ENCODE data around the gene LGR6.

LGR6 gene

DNA sequence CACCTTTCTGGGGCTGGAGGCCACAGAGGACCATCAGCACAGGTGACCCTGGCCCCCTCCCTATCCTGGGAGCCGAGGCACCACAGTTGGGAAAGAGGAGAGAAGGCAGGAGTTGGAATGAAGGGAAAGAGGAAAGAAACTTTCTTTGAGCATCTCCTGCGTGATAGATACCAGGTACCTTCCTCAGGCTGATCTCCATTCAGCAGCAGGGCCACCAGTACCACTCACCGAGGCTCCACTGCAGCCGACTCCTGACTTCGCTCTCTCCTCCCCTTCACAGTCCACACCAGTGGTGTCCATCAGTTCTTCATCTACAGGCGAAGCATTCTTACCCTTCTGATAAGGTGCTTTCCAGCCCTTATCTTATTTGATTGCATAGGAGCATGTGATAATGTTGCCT is 55.3 kb downstream of the LGR6 start:
- no peaks in the 10 kb centered on the region for H3F3A ChIP-seq (ENCODE audit: insufficient read depth, low read length)
- H3K4me1 ChIP-seq (ENCODE audit: low read length): no peaks in the 10 kb centered on the region
- no peak for DNase-seq
- no peak overlapping the region for H3K4me2 ChIP-seq (ENCODE audit: low read depth, low read length)
- TF ChIP-seq, protein P1, sequence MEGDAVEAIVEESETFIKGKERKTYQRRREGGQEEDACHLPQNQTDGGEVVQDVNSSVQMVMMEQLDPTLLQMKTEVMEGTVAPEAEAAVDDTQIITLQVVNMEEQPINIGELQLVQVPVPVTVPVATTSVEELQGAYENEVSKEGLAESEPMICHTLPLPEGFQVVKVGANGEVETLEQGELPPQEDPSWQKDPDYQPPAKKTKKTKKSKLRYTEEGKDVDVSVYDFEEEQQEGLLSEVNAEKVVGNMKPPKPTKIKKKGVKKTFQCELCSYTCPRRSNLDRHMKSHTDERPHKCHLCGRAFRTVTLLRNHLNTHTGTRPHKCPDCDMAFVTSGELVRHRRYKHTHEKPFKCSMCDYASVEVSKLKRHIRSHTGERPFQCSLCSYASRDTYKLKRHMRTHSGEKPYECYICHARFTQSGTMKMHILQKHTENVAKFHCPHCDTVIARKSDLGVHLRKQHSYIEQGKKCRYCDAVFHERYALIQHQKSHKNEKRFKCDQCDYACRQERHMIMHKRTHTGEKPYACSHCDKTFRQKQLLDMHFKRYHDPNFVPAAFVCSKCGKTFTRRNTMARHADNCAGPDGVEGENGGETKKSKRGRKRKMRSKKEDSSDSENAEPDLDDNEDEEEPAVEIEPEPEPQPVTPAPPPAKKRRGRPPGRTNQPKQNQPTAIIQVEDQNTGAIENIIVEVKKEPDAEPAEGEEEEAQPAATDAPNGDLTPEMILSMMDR (IDR thresholded peaks at IDR 0.05; ENCODE audit: low read length): no peak
- TF ChIP-seq EZH2phosphoT487 (IDR thresholded peaks at IDR 0.05; ENCODE audit: low read length) (no peak), EZH2 (optimal IDR thresholded peaks at IDR 0.05; ENCODE audit: low read depth, low read length) (no peak)
- no peaks in the 10 kb centered on the region for H3K79me2 ChIP-seq (ENCODE audit: low read length)
- H4K20me1 ChIP-seq (ENCODE audit: insufficient read depth, low read length): no peaks in the 10 kb centered on the region
- H3K36me3 ChIP-seq (replicated peaks; ENCODE audit: insufficient read depth, low read length): no peaks in the 10 kb centered on the region
- peaks cover 28% of the 10 kb centered on the region for H3K27me3 ChIP-seq (replicated peaks; ENCODE audit: insufficient read depth, low read length)
- H3K9ac ChIP-seq (ENCODE audit: low read length): no peak overlapping the region
- no peaks in the 10 kb centered on the region for H3K9me3 ChIP-seq (replicated peaks; ENCODE audit: insufficient read depth, low read length)
- H2AFZ ChIP-seq (ENCODE audit: low read length): no peak overlapping the region
- H3K27ac ChIP-seq (ENCODE audit: low read length): no peak overlapping the region
- no peaks in the 10 kb centered on the region for H3K9me2 ChIP-seq (replicated peaks; ENCODE audit: insufficient read depth, low read length)
- no peak overlapping the region for H3K4me3 ChIP-seq (ENCODE audit: low read length)

- Histone ChIP-seq H3K27ac (ENCODE audit: low read length) (no peak overlapping the region), H3K4me1 (ENCODE audit: low read length) (0 out of 2 replicates have a peak, but pooled peaks cover 1% of the 10 kb centered on the region), H3F3A (ENCODE audit: insufficient read depth, low read length) (no peaks in the 10 kb centered on the region), H2AFZ (ENCODE audit: low read length) (no peak overlapping the region), H3K9me3 (replicated peaks; ENCODE audit: insufficient read depth, low read length) (no peaks in the 10 kb centered on the region), H3K4me2 (ENCODE audit: low read depth, low read length) (no peak overlapping the region), H3K9me2 (replicated peaks; ENCODE audit: insufficient read depth, low read length) (no peaks in the 10 kb centered on the region), H3K9ac (ENCODE audit: low read length) (no peak overlapping the region), H4K20me1 (ENCODE audit: insufficient read depth, low read length) (no peaks in the 10 kb centered on the region), H3K36me3 (replicated peaks; ENCODE audit: insufficient read depth, low read length) (no peaks in the 10 kb centered on the region), H3K79me2 (ENCODE audit: low read length) (no peaks in the 10 kb centered on the region), H3K27me3 (replicated peaks; ENCODE audit: insufficient read depth, low read length) (peaks cover 26% of the 10 kb centered on the region), H3K4me3 (ENCODE audit: low read length) (no peak overlapping the region)
- TF ChIP-seq, protein P1 (IDR thresholded peaks at IDR 0.05; ENCODE audit: low read length): no peak
- no peak for TF ChIP-seq EZH2phosphoT487 (IDR thresholded peaks at IDR 0.05; ENCODE audit: low read length)
- no peak for TF ChIP-seq EZH2 (optimal IDR thresholded peaks at IDR 0.05; ENCODE audit: low read depth, low read length)
- no peak for DNase-seq
Observed at GRCh38 chr1:202249436-202249835, 55.8 kb downstream of the LGR6 start.

DNA sequence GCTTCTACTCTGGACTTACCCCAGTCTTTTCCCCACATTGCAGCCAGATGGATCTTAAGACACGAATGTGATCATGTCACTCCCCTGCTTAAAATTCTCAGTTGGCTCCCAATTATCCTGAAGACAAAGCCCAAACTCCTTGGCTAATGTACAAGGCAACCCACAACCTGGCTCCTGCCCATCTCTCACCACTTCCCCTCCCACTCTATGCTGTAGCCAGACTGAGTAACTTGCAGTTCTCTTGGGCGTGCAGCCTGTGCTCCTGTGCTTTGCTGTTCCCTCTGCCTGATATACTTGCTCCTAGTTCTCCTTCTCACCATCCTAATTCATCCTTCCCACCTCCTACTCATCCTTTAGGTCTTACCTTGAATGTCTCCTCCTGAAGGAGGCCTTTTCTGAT is 56.2 kb downstream of the LGR6 start:
- Histone ChIP-seq H3K4me1 (ENCODE audit: low read length) (0 out of 2 replicates have a peak, but pooled peaks cover 4% of the 10 kb centered on the region), H3K4me2 (ENCODE audit: low read depth, low read length) (no peak overlapping the region), H3K36me3 (replicated peaks; ENCODE audit: insufficient read depth, low read length) (no peaks in the 10 kb centered on the region), H2AFZ (ENCODE audit: low read length) (no peak overlapping the region), H3K27ac (ENCODE audit: low read length) (no peak overlapping the region), H3F3A (ENCODE audit: insufficient read depth, low read length) (no peaks in the 10 kb centered on the region), H3K9me3 (replicated peaks; ENCODE audit: insufficient read depth, low read length) (no peaks in the 10 kb centered on the region), H3K27me3 (replicated peaks; ENCODE audit: insufficient read depth, low read length) (peaks cover 22% of the 10 kb centered on the region), H3K4me3 (ENCODE audit: low read length) (no peak overlapping the region), H4K20me1 (ENCODE audit: insufficient read depth, low read length) (no peaks in the 10 kb centered on the region), H3K79me2 (ENCODE audit: low read length) (no peaks in the 10 kb centered on the region), H3K9ac (ENCODE audit: low read length) (no peak overlapping the region), H3K9me2 (replicated peaks; ENCODE audit: insufficient read depth, low read length) (no peaks in the 10 kb centered on the region)
- DNase-seq: no peak
- TF ChIP-seq EZH2 (optimal IDR thresholded peaks at IDR 0.05; ENCODE audit: low read depth, low read length): no peak
- TF ChIP-seq EZH2phosphoT487 (IDR thresholded peaks at IDR 0.05; ENCODE audit: low read length): no peak
- TF ChIP-seq, protein P1 (IDR thresholded peaks at IDR 0.05; ENCODE audit: low read length): no peak

All from MM.1S (cell line).